Fibroblast of villous mesenchyme (primary cell): ENCODE results near the gene RASA3. TPM values are rescaled to one million over a fixed set of nuclear protein-coding genes. Genes with fewer than 3 reads are reported as not detected.

Experiments
- DNase-seq: peaks from one replicate; pipeline ENCODE4 v3.0.0-alpha.2; 2010; ENCODE audit warnings: low read depth
- H3K4me3 ChIP-seq: 2 replicates; pipeline ENCODE4 v1.5.1; 2011; ENCODE audit warnings: low read depth, mild to moderate bottlenecking, low read length
- total RNA-seq: library from RNA; depleted of rRNA; stranded (reverse); fragments of >200 nt; gene quantifications from 2 replicates; pipeline ENCODE4 v1.2.3, GENCODE V29; 2012
- TF ChIP-seq, protein P1 (sequence below): IDR thresholded peaks from 2 replicates; pipeline ENCODE4 v1.5.1; 2012; ENCODE audit warnings: low read depth, mild to moderate bottlenecking, low read length; ENCODE audit not compliant: insufficient read depth

The RASA3 gene
- total RNA-seq, 1 donor = 34.1 TPM

DNA sequence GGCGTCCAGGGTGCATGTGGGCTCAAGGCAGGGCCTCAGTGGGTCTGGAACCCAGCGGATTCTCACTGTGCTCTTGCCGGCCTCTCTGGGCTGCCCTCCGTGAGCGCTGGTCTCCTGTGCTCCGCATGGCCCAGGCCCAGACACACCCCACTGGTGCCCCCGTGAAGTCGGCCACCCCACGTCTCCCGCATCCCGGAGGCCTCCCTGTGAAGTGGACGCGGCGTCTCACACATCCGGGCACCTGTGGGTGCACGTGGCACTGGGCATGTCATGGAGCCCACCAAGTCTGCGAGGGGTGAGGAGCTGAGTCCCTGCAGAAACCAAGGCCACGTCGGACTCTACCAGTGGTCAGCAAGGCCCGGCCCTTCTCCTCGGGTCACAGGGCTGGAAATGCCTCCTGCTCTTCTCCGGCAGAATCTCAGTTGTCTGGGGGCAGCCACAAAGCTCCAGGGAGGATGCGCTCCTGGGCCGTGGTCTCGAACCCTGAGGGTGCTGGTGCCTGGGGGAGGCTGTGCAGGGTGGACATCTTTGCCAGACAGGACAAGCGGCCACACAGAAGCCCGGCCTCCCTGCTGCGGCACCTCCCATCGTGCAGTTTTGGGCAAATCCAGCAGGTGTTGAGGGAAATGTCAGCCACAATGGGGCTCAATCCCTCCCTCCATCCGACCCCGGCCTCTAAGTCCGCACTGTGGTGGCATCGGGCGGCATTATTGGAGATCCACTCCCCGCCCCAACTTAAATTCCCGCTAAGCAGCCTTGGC is 160.8 kb downstream of the RASA3 start:
- TF ChIP-seq, protein P1, sequence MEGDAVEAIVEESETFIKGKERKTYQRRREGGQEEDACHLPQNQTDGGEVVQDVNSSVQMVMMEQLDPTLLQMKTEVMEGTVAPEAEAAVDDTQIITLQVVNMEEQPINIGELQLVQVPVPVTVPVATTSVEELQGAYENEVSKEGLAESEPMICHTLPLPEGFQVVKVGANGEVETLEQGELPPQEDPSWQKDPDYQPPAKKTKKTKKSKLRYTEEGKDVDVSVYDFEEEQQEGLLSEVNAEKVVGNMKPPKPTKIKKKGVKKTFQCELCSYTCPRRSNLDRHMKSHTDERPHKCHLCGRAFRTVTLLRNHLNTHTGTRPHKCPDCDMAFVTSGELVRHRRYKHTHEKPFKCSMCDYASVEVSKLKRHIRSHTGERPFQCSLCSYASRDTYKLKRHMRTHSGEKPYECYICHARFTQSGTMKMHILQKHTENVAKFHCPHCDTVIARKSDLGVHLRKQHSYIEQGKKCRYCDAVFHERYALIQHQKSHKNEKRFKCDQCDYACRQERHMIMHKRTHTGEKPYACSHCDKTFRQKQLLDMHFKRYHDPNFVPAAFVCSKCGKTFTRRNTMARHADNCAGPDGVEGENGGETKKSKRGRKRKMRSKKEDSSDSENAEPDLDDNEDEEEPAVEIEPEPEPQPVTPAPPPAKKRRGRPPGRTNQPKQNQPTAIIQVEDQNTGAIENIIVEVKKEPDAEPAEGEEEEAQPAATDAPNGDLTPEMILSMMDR = no peak
- H3K4me3 ChIP-seq = no peak overlapping the region
- DNase-seq = no peak

DNA sequence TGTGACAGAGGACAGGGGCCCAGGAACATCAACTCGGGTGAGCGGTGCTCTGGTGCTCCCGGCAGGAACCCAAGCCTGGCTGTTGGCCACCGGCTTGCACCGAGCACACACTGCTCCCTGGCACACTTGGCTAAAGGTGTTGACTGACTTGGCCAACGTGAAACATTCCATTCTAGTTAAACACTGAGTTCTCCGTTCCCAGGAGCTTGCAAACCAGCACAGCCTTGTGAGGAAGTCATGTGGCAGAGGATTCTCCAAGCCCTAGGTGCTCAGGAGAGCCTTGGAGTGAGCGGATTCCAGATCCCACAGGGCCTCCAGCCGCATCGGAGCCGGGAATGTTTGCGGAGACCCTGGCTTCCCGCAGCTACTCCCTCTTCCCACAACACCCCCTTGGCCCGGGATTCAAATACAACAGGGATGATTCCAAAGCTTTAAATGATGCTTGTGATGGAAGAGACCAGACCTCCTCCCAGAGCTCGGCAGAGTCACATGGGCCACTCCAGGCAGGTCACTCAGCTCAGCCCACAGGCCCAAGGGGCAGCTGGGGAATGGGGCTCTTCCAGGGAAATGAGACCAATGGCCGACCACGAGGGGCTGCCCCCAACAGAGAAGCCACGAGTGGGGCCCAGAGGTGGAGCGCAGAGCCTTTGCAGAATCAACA is 161.5 kb downstream of the RASA3 start:
- no peak overlapping the region for H3K4me3 ChIP-seq
- TF ChIP-seq, protein P1 = no peak
- no peak for DNase-seq

DNA sequence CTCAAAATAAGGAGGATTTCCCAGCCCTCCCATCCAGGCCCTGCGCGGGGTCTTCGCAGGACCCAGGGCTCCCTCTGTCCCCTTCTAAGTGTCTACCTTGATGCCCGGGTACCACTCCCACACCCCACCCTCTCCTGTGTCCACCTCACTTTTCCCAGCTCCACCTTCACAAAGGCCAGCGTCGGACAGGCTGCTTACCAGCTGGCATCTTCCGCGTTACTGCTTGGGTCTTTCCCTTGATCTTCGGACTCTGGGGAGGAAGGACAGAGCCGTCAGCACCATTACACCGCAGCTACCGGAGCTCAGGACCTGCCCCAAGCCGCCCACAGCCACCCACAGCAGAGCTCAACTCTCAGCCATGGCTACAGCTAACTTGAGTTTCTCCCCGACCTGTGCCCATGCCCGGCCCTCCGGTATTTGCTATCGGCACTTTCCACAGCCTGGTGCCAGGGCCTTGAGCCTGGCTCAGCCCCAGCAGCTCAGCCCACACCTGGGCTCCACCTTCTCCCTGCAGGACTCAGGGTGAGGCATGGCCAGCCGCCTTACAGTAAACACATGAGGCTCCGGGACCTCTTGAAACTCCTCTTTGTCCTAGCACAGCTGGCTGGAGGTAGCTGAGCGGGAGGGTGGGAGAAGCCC is 162.3 kb downstream of the RASA3 start:
- no peak for DNase-seq
- TF ChIP-seq, protein P1 = no peak
- H3K4me3 ChIP-seq = no peak overlapping the region

DNA sequence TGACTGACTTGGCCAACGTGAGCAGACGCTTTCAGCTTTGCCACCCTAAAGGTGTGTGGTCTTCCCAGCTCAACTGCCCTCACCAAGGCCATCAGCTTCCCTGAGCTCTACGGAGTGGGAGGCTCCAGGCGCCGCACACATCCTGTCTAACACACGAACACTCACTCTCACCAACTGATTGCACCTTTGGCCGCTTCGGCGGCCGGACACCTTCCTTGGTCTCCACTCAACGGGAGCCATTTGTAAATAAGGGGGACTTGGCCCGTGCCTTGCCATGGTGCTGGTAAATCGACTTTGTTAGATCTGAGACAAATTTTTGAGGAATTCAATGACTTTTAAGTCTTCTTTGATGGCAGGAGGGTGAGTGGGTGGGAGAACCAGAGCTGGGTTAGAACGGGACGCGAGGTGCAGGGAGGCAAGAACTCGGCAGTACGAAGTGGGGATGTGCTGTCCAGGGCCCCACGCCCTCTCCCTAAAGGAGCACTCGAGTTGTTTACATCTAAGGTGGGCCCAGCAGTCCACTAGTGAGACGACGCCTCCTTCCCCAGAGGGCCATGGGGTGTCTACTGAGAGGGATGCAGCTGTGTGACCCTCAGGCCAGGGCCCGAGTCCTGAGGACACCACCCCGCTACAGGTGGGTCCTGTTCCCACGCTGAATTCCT is 163.0 kb downstream of the RASA3 start:
- DNase-seq = no peak
- TF ChIP-seq, protein P1 = no peak
- H3K4me3 ChIP-seq = no peak overlapping the region

DNA sequence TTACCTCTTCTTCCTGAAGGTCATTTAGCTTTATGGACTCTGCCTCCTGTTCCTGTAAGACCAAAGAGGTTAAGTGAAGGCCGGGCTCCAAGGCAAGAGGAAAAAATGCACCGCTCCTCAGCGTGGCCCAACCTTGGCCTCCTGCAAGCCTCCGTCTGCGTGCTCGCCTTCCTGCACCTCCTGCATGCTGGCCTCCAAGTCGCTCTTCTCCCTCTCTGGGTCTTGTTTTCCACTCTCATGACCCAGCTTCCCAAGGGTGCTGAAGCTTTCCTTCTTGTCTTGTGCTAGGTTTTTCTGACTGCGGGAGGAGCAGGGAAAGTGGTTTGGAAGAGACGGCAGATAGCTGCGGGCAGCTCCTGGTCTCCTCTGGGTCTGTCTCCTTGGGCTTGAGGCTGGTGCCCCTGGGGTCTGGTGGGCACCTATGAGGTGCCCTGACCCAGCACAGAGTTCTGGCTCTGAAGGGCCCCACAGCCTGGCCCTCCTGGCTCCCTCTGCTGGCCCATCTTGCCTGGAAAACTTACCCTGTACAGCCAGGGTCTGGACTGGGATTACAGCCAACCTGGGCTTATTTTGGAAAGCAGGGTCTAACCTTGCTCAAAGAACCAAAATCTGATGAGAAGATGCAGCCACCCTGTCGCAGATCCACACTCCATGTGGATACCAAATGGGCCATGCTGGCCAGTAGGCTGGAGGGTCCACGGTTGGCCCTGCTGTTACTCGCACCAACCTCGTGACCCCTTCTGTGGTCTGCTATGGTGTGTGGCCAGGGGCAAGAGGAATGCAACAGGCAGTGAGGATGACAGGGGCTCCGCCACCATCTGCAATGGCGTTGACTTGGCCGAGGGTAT is 163.7 kb downstream of the RASA3 start:
- TF ChIP-seq, protein P1 = no peak
- DNase-seq = no peak
- no peak overlapping the region for H3K4me3 ChIP-seq
